ENCODE results near the gene SPEM3. TPM values are rescaled to one million over a fixed set of nuclear protein-coding genes. Genes with fewer than 3 reads are reported as not detected.

Gene SPEM3
- total and polyA plus RNA-seq, 10 of the 15 experiments (the other 5 are each of a cell fraction or from before 2014, with no cell fraction given), result not detected

- H3K36me3 ChIP-seq (ENCODE audit: control insufficient read depth in 2 of 2, insufficient read depth in 2 of 2, low read length in 1 of 2), result no peaks in the 10 kb centered on the region
- DNase-seq (ENCODE audit: low read depth, low spot score) (no peak), FAIRE-seq (no peak), ATAC-seq (no peak)
- H3K4me3 ChIP-seq, result no peak within 1 kb of the TSS
- no TSS peak for BruUV-seq (replicated peaks)
- no peak within 1 kb of the TSS for H3K9ac ChIP-seq (ENCODE audit: control insufficient read depth, insufficient read depth, low read length)
- no peak within 1 kb of the TSS for H3K4me2 ChIP-seq (ENCODE audit: control insufficient read depth, insufficient read depth)
- no peaks in the 10 kb centered on the region for H3K4me1 ChIP-seq (ENCODE audit: control insufficient read depth, insufficient read depth, low read length)
- intact Hi-C loops (cut with micrococcal nuclease; ENCODE audit: unreplicated experiment), result no loop called here
- ChIA-PET POLR2A (no interaction called here), RAD21 (ENCODE audit: unreplicated experiment) (interaction anchor here (1.3 kb wide), 1 partner anchor 10 kb away, joined by 3 read pairs; the partner anchor contains the start of gene TMEM102), SMC1A (ENCODE audit: uncharacterized antibody, unreplicated experiment) (no interaction called here), CTCF (no interaction called here)
- H3K9me3 ChIP-seq (replicated peaks; ENCODE audit: control insufficient read depth, insufficient read depth, low read length), result no peaks in the 10 kb centered on the region
- H3K27ac ChIP-seq (ENCODE audit: control insufficient read depth, insufficient read depth), result no peak within 1 kb of the TSS
- TF ChIP-seq EZH2 (IDR thresholded peaks at IDR 0.05; ENCODE audit: borderline replicate concordance, control insufficient read depth, low read depth, low read length) (no peak), NFYA (IDR thresholded peaks at IDR 0.05; ENCODE audit: borderline replicate concordance, low read depth, low read length) (no peak), MXI1 (IDR thresholded peaks at IDR 0.05; ENCODE audit: low read depth, low read length) (no peak), SIX5 (IDR thresholded peaks at IDR 0.05; ENCODE audit: low read depth, low read length, severe bottlenecking) (no peak), LARP7 (IDR thresholded peaks at IDR 0.05) (no peak), RUNX3 (IDR thresholded peaks at IDR 0.05; ENCODE audit: low read length) (no peak), CBX3 (IDR thresholded peaks at IDR 0.05; ENCODE audit: borderline replicate concordance, low read depth) (no peak), SRF (IDR thresholded peaks at IDR 0.05; ENCODE audit: low read depth in 2 of 2, low read length in 2 of 2) (no peak), IKZF1 (conservative IDR thresholded peaks at IDR 0.05) (no peak), TCF12 (IDR thresholded peaks at IDR 0.05; ENCODE audit: low read depth, low read length) (no peak), CREB1 (IDR thresholded peaks at IDR 0.05; ENCODE audit: low read depth) (no peak), HCFC1 (IDR thresholded peaks at IDR 0.05; ENCODE audit: low read length) (no peak), SMARCA5 (IDR thresholded peaks at IDR 0.05) (no peak), RCOR1 (conservative IDR thresholded peaks at IDR 0.05; ENCODE audit: low read depth, low read length) (no peak)
- TF ChIP-seq, protein P1, sequence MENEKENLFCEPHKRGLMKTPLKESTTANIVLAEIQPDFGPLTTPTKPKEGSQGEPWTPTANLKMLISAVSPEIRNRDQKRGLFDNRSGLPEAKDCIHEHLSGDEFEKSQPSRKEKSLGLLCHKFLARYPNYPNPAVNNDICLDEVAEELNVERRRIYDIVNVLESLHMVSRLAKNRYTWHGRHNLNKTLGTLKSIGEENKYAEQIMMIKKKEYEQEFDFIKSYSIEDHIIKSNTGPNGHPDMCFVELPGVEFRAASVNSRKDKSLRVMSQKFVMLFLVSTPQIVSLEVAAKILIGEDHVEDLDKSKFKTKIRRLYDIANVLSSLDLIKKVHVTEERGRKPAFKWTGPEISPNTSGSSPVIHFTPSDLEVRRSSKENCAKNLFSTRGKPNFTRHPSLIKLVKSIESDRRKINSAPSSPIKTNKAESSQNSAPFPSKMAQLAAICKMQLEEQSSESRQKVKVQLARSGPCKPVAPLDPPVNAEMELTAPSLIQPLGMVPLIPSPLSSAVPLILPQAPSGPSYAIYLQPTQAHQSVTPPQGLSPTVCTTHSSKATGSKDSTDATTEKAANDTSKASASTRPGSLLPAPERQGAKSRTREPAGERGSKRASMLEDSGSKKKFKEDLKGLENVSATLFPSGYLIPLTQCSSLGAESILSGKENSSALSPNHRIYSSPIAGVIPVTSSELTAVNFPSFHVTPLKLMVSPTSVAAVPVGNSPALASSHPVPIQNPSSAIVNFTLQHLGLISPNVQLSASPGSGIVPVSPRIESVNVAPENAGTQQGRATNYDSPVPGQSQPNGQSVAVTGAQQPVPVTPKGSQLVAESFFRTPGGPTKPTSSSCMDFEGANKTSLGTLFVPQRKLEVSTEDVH (IDR thresholded peaks at IDR 0.05; ENCODE audit: low read depth, partially characterized antibody), result no peak
- WGBS (ENCODE audit: insufficient coverage, insufficient replicate concordance, low lambda C conversion rate, missing lambda C conversion rate), result 27% methylated on average over 7 of the region's 7 CpGs
- H3K79me2 ChIP-seq (ENCODE audit: control insufficient read depth, insufficient read depth, low read length), result no peaks in the 10 kb centered on the region
- no peaks in the 10 kb centered on the region; a peak in 1 of 4 replicates for H3K27me3 ChIP-seq (replicated peaks in 1 of 2; ENCODE audit: control insufficient read depth in 2 of 2, insufficient read depth in 2 of 2, low read length in 1 of 2)
- in situ Hi-C loops (cut with MboI), result no loop called here
- H4K20me1 ChIP-seq (ENCODE audit: control insufficient read depth, insufficient read depth), result no peaks in the 10 kb centered on the region
- H2AFZ ChIP-seq (ENCODE audit: control insufficient read depth, low read depth, low read length), result no peak within 1 kb of the TSS
Measured at GRCh38 chr17:7425316-7425715, 3.3 kb upstream of the SPEM3 start, which contains the start of gene SPEM2. Gene SPEM2 (plus strand): TSS chr17:7425616. CDS start chr17:7425689, 73 bp downstream.

Measured in GM12878 (cell line).